ENCODE results near the gene CCDC154.

- TF ChIP-seq CTCF (IDR thresholded peaks at IDR 0.05) (no peak), POLR2AphosphoS5 (IDR thresholded peaks at IDR 0.05) (no peak), EP300 (IDR thresholded peaks at IDR 0.05) (no peak)
Measured at GRCh38 chr16:1426734-1427471, 17.5 kb downstream of the CCDC154 start.

Data from suprapubic skin (tissue), 4 donors.